Epithelial cell of proximal tubule (primary cell): Measurements from ENCODE around the gene ERC1. TPM values are rescaled to one million over a fixed set of nuclear protein-coding genes. Genes with fewer than 3 reads are reported as not detected.

ENCODE experiments used
- DNase-seq: peaks from one replicate; pipeline ENCODE4 v3.0.0-alpha.2; 2011; ENCODE audit warnings: low read depth
- H3K4me3 ChIP-seq: 2 replicates; pipeline ENCODE4 v1.5.1; 2011; ENCODE audit warnings: low read depth, mild to moderate bottlenecking, low read length
- total RNA-seq: library from RNA; depleted of rRNA; stranded (reverse); fragments of >200 nt; gene quantifications from 2 replicates; pipeline ENCODE4 v1.2.3, GENCODE V29; 2015
- TF ChIP-seq, protein P1 (sequence below): conservative IDR thresholded peaks from 2 replicates; pipeline ENCODE4 v1.5.1; 2012; ENCODE audit warnings: low read depth, mild to moderate bottlenecking, low read length

ERC1 gene
- total RNA-seq, 1 donor from 2014 or later = 16.5 TPM

DNA sequence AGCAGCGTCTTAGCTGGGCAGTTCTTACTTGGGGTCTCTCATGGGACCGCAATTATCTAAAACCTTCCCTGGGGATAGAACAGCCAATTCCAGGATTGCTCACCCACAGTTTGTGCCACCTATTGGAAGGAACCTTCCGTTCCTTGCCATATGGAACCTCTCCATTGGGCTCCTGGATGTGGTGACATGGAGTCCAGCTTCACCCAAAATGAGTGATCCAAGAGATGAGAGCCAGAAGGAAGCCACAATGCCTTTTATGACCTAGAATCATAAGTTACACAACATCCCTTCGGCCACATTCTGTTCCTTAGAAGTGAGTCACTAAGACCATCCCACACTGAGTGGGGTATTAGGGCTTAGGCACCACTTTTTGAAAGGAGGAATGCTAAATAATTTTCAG lies 439.0 kb downstream of the ERC1 start:
- TF ChIP-seq, protein P1, sequence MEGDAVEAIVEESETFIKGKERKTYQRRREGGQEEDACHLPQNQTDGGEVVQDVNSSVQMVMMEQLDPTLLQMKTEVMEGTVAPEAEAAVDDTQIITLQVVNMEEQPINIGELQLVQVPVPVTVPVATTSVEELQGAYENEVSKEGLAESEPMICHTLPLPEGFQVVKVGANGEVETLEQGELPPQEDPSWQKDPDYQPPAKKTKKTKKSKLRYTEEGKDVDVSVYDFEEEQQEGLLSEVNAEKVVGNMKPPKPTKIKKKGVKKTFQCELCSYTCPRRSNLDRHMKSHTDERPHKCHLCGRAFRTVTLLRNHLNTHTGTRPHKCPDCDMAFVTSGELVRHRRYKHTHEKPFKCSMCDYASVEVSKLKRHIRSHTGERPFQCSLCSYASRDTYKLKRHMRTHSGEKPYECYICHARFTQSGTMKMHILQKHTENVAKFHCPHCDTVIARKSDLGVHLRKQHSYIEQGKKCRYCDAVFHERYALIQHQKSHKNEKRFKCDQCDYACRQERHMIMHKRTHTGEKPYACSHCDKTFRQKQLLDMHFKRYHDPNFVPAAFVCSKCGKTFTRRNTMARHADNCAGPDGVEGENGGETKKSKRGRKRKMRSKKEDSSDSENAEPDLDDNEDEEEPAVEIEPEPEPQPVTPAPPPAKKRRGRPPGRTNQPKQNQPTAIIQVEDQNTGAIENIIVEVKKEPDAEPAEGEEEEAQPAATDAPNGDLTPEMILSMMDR = no peak
- peak; percentile 9 for DNase-seq
- no peak overlapping the region for H3K4me3 ChIP-seq

- no peak overlapping the region for H3K4me3 ChIP-seq
- DNase-seq = no peak
- TF ChIP-seq, protein P1 = no peak
Observed at GRCh38 chr12:1434296-1434955, 443.4 kb downstream of the ERC1 start.

DNA sequence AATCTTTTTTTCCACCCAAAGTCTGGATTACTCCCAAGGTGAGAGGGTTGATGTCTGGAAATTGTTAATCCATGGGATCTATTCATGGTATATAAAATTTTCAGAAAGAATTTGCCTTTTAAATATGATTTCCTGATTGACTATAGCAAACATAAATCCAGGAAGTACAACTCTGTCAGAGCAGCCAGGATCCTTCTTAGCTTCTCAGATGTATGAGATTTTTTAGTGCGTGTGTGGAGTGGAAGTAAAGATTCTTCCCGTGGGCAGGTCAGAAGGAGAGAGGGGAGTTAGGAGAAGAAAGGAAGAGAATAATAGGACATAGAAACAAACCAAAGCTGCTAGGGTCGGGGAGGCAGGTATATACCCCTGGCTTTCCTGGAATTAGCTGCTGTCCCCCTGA lies 444.0 kb downstream of the ERC1 start:
- DNase-seq = no peak
- TF ChIP-seq, protein P1 = no peak

DNA sequence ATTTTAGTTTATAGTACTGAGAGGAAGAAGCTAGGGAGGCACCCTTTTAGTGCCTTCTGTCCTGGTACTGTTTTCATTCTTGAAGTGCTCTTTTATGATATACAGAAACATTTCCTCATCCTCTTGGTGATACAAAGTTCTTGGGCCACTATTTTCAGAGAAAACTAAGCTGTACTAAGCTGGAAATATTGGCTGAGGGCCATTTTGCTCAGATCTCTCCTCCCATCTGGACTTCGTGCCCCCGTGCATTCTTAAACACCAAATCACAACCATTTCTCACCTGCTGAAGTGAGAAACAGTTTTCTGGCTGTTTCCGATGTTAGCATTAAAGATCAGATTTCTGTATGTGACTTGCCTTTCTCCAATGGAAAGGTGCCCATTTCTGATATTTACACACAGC lies 444.4 kb downstream of the ERC1 start:
- no peak overlapping the region for H3K4me3 ChIP-seq
- TF ChIP-seq, protein P1 = no peak
- peak; percentile 13 for DNase-seq

More for the DNA sequence above, 444.0 kb downstream of the ERC1 start:
- no peak overlapping the region for H3K4me3 ChIP-seq

- TF ChIP-seq, protein P1 = no peak
- H3K4me3 ChIP-seq = no peak overlapping the region
- no peak for DNase-seq
Observed at GRCh38 chr12:1436015-1436414, 445.0 kb downstream of the ERC1 start.

- no peak for DNase-seq
- no peak overlapping the region for H3K4me3 ChIP-seq
- TF ChIP-seq, protein P1 = no peak
Observed at GRCh38 chr12:1436981-1437380, 446.0 kb downstream of the ERC1 start.

DNA sequence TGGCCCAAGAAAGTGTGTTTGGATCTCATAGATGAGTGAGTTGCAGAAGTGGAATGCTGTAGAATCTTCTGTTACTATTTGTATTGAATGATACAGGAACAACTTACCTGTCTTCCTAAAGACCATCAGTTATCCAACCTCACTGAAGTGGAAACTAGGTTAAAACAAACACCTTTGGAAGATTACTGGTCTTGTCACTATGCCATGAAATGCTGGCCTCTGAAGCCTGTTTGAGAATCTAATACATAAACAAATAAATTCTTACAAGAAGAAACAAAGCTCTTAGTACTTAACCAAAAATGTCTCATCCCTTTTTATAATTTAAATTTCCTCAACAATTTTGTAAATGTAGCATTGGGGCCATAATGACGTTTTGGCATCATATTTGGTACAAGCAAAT lies 448.2 kb downstream of the ERC1 start:
- TF ChIP-seq, protein P1 = no peak
- no peak overlapping the region for H3K4me3 ChIP-seq
- no peak for DNase-seq
